ENCODE measurements around the gene SLCO3A1. TPM values are rescaled to one million over a fixed set of nuclear protein-coding genes. Genes with fewer than 3 reads are reported as not detected.

Gene SLCO3A1
- total RNA-seq, 1 experiment from 2014 or later, result 9.1 TPM

DNA sequence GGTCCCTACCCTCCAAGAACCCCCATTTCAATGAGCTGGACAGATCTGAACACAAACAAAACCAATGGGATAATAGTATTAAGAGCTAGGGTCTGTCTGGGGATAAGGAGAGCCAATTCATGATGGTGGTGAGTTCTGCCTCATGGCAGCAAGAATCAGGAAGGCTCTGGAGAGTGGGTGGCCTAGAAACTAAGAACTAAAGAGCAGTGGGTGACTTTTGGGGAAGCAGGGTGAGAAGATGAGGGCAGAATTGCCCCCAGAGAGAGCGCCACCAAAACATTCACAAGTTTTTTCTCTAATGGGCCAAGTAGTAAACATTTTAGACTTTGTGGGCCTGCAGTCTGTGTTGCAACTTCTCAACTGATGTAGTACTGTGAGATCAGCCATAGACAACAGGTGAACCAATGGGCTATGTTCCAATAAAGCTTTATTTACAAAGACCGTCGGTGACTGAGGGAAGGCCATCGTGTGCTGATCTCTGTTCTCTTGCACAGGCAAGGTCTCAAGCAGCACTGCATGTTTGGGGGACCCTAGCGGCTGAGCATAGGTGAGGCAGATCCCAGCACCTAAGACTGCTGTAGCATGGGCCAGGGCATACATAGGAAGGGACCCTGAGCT lies 314.7 kb downstream of the SLCO3A1 start:
- no peak overlapping the region for H3K27ac Mint-ChIP-seq
- DNase-seq (ENCODE audit: low spot score) (no peak), ATAC-seq (no peak)
- H3K9me3 Mint-ChIP-seq, result 0 out of 2 replicates have a peak, but pooled peaks cover 3% of the 10 kb centered on the region
- no peaks in the 10 kb centered on the region for H3K27me3 Mint-ChIP-seq (ENCODE audit: low read depth)
- no peaks in the 10 kb centered on the region for H3K36me3 Mint-ChIP-seq
- TF ChIP-seq, protein P1, sequence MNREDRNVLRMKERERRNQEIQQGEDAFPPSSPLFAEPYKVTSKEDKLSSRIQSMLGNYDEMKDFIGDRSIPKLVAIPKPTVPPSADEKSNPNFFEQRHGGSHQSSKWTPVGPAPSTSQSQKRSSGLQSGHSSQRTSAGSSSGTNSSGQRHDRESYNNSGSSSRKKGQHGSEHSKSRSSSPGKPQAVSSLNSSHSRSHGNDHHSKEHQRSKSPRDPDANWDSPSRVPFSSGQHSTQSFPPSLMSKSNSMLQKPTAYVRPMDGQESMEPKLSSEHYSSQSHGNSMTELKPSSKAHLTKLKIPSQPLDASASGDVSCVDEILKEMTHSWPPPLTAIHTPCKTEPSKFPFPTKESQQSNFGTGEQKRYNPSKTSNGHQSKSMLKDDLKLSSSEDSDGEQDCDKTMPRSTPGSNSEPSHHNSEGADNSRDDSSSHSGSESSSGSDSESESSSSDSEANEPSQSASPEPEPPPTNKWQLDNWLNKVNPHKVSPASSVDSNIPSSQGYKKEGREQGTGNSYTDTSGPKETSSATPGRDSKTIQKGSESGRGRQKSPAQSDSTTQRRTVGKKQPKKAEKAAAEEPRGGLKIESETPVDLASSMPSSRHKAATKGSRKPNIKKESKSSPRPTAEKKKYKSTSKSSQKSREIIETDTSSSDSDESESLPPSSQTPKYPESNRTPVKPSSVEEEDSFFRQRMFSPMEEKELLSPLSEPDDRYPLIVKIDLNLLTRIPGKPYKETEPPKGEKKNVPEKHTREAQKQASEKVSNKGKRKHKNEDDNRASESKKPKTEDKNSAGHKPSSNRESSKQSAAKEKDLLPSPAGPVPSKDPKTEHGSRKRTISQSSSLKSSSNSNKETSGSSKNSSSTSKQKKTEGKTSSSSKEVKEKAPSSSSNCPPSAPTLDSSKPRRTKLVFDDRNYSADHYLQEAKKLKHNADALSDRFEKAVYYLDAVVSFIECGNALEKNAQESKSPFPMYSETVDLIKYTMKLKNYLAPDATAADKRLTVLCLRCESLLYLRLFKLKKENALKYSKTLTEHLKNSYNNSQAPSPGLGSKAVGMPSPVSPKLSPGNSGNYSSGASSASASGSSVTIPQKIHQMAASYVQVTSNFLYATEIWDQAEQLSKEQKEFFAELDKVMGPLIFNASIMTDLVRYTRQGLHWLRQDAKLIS (CRISPR knock-in tag; IDR thresholded peaks at IDR 0.05; ENCODE audit: borderline replicate concordance), result no peak
- no peak for TF ChIP-seq ZNF317 (CRISPR knock-in tag; IDR thresholded peaks at IDR 0.05; ENCODE audit: borderline replicate concordance, low read depth)
- TF ChIP-seq RORB (CRISPR knock-in tag; IDR thresholded peaks at IDR 0.05), result no peak
- H3K4me3 Mint-ChIP-seq, result no peak overlapping the region
- H3K4me1 Mint-ChIP-seq, result peaks cover 39% of the 10 kb centered on the region
- CTCF ChIA-PET, result no interaction called here
- POLR2A ChIA-PET, result no interaction called here

DNA sequence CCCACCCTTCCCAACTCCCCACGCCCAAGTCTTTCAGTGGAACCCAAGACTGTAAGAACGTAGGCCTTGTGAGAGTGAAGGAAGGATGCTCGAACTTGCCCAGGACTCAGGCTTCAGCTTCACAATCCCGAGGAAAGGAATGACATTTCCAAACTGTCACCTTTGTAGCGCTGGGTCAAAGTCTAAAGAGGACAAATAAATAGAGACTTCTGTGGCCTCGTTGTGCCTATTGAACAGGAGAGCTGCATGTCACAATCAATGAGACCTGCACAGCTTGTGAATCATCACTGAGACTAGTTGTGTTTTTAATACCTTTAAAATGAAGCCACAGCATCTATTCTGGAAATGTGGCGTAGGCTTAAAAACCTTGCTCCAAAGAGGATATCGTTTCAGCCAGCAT lies 317.4 kb downstream of the SLCO3A1 start:
- no peak for TF ChIP-seq TCF7 (CRISPR knock-in tag; IDR thresholded peaks at IDR 0.05; ENCODE audit: low read depth)
- no peak for TF ChIP-seq FOXJ3 (CRISPR knock-in tag; IDR thresholded peaks at IDR 0.05; ENCODE audit: borderline replicate concordance)
- no peak for TF ChIP-seq CREM (CRISPR knock-in tag; IDR thresholded peaks at IDR 0.05)
- TF ChIP-seq, protein P2, sequence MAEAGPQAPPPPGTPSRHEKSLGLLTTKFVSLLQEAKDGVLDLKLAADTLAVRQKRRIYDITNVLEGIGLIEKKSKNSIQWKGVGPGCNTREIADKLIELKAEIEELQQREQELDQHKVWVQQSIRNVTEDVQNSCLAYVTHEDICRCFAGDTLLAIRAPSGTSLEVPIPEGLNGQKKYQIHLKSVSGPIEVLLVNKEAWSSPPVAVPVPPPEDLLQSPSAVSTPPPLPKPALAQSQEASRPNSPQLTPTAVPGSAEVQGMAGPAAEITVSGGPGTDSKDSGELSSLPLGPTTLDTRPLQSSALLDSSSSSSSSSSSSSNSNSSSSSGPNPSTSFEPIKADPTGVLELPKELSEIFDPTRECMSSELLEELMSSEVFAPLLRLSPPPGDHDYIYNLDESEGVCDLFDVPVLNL (CRISPR knock-in tag; IDR thresholded peaks at IDR 0.05; ENCODE audit: borderline replicate concordance, low read depth), result no peak
- no peak for TF ChIP-seq NR1H2 (CRISPR knock-in tag; IDR thresholded peaks at IDR 0.05)
- TF ChIP-seq, protein P3, sequence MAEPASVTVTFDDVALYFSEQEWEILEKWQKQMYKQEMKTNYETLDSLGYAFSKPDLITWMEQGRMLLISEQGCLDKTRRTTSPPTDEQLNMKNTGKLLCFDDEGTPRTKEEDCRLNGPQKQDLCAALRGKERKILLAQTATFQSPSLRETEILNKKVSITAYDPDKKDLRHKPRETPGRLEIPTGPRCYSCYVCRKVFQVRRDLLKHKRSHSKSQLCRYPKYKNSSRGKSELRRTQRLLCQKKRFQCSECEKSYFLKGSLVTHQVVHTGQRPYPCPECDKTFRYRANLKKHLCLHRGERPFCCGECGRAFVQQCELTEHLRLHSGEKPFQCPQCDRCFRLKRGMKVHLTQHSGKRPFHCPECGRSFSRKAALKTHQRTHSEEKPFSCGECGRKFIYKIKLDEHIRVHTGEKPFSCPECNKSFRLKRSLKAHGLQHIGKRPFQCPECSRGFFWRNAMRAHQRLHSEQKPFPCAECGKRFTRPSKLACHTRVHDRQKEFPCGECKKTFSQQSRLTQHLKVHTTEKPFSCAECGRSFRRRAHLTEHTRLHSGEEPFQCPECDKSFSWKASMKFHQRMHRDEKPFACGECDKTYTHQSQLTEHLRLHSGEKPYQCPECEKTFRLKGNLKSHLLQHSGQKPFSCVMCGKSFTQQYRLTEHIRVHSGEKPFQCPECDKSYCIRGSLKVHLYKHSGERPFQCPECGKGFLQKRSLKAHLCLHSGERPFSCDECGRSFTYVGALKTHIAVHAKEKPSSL (CRISPR knock-in tag; conservative IDR thresholded peaks at IDR 0.05), result no peak
- TF ChIP-seq, protein P4, sequence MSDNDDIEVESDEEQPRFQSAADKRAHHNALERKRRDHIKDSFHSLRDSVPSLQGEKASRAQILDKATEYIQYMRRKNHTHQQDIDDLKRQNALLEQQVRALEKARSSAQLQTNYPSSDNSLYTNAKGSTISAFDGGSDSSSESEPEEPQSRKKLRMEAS (CRISPR knock-in tag; IDR thresholded peaks at IDR 0.05), result no peak
- no peaks in the 10 kb centered on the region for H3K36me3 Mint-ChIP-seq
- H3K27me3 Mint-ChIP-seq (ENCODE audit: low read depth), result no peaks in the 10 kb centered on the region
- H3K9me3 Mint-ChIP-seq, result 0 out of 2 replicates have a peak, but pooled peaks cover 3% of the 10 kb centered on the region
- no peak for DNase-seq (ENCODE audit: low spot score)
- no peak overlapping the region for H3K4me3 Mint-ChIP-seq
- no peak overlapping the region for H3K27ac Mint-ChIP-seq
- ChIA-PET POLR2A (no interaction called here), CTCF (interaction anchor here (1.5 kb wide), 1 partner anchor 11 kb away, joined by 3 read pairs; no protein-coding TSS in a partner anchor)
- H3K4me1 Mint-ChIP-seq, result peaks cover 12% of the 10 kb centered on the region
- ATAC-seq, result no peak

DNA sequence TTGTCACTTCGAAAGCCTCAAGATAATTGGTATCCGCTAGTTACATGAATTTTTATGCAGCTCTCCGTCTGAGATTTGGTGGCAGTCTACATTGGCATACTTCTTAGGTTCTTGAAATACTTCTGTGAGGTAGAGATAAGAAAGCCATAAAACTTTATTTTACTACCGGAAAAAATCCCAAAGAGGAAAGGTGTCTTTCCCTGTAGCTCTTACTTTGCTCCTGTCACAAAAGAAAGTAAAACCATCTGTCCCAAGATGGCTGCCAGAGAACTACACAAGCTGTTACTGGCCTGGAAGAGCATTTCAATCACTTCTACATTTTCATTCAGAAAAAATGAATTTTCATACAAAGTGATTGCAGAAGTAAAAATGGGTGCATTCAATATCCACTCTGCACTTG lies 325.4 kb downstream of the SLCO3A1 start:
- no peak overlapping the region for H3K4me3 Mint-ChIP-seq
- no peaks in the 10 kb centered on the region; the same call in 1 of the 2 replicates for H3K4me1 Mint-ChIP-seq
- DNase-seq (ENCODE audit: low spot score) (no peak), ATAC-seq (no peak)
- H3K27me3 Mint-ChIP-seq (ENCODE audit: low read depth), result no peaks in the 10 kb centered on the region
- no peak overlapping the region for H3K27ac Mint-ChIP-seq
- no peaks in the 10 kb centered on the region for H3K9me3 Mint-ChIP-seq
- ChIA-PET CTCF (no interaction called here), POLR2A (no interaction called here)
- no peaks in the 10 kb centered on the region for H3K36me3 Mint-ChIP-seq
- TF ChIP-seq, protein P5, sequence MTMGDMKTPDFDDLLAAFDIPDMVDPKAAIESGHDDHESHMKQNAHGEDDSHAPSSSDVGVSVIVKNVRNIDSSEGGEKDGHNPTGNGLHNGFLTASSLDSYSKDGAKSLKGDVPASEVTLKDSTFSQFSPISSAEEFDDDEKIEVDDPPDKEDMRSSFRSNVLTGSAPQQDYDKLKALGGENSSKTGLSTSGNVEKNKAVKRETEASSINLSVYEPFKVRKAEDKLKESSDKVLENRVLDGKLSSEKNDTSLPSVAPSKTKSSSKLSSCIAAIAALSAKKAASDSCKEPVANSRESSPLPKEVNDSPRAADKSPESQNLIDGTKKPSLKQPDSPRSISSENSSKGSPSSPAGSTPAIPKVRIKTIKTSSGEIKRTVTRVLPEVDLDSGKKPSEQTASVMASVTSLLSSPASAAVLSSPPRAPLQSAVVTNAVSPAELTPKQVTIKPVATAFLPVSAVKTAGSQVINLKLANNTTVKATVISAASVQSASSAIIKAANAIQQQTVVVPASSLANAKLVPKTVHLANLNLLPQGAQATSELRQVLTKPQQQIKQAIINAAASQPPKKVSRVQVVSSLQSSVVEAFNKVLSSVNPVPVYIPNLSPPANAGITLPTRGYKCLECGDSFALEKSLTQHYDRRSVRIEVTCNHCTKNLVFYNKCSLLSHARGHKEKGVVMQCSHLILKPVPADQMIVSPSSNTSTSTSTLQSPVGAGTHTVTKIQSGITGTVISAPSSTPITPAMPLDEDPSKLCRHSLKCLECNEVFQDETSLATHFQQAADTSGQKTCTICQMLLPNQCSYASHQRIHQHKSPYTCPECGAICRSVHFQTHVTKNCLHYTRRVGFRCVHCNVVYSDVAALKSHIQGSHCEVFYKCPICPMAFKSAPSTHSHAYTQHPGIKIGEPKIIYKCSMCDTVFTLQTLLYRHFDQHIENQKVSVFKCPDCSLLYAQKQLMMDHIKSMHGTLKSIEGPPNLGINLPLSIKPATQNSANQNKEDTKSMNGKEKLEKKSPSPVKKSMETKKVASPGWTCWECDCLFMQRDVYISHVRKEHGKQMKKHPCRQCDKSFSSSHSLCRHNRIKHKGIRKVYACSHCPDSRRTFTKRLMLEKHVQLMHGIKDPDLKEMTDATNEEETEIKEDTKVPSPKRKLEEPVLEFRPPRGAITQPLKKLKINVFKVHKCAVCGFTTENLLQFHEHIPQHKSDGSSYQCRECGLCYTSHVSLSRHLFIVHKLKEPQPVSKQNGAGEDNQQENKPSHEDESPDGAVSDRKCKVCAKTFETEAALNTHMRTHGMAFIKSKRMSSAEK (CRISPR knock-in tag; IDR thresholded peaks at IDR 0.05; ENCODE audit: borderline replicate concordance), result no peak
- TF ChIP-seq TEAD4 (CRISPR knock-in tag; IDR thresholded peaks at IDR 0.05) (no peak), NR3C1 (CRISPR knock-in tag; conservative IDR thresholded peaks at IDR 0.05; ENCODE audit: low read depth) (no peak)
- TF ChIP-seq, protein P6, sequence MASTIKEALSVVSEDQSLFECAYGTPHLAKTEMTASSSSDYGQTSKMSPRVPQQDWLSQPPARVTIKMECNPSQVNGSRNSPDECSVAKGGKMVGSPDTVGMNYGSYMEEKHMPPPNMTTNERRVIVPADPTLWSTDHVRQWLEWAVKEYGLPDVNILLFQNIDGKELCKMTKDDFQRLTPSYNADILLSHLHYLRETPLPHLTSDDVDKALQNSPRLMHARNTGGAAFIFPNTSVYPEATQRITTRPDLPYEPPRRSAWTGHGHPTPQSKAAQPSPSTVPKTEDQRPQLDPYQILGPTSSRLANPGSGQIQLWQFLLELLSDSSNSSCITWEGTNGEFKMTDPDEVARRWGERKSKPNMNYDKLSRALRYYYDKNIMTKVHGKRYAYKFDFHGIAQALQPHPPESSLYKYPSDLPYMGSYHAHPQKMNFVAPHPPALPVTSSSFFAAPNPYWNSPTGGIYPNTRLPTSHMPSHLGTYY (CRISPR knock-in tag; IDR thresholded peaks at IDR 0.05), result no peak
- TF ChIP-seq, protein P7, sequence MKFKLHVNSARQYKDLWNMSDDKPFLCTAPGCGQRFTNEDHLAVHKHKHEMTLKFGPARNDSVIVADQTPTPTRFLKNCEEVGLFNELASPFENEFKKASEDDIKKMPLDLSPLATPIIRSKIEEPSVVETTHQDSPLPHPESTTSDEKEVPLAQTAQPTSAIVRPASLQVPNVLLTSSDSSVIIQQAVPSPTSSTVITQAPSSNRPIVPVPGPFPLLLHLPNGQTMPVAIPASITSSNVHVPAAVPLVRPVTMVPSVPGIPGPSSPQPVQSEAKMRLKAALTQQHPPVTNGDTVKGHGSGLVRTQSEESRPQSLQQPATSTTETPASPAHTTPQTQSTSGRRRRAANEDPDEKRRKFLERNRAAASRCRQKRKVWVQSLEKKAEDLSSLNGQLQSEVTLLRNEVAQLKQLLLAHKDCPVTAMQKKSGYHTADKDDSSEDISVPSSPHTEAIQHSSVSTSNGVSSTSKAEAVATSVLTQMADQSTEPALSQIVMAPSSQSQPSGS (CRISPR knock-in tag; IDR thresholded peaks at IDR 0.05; ENCODE audit: borderline replicate concordance, low read depth), result no peak
